Ovary (tissue), 9 donors: ENCODE results near the gene DAPK1. TPM values are rescaled to one million over a fixed set of nuclear protein-coding genes. Genes with fewer than 3 reads are reported as not detected.

Source experiments
- DNase-seq, 5 donors: peaks; one replicate each; pipeline ENCODE4 v3.0.0-alpha.2; 2019 to 2020
- H3K27ac ChIP-seq, 2 donors: fragments of 200-600 bp; one replicate each; pipeline versions ENCODE4 v1.5.1 to v1.8.0; 2019 to 2022
- H3K27me3 ChIP-seq: fragments of 200-600 bp; one replicate; pipeline ENCODE4 v1.8.0; 2022
- H3K36me3 ChIP-seq: fragments of 200-600 bp; sonication (generic); one replicate; pipeline ENCODE4 v1.5.1; 2019
- H3K4me1 ChIP-seq: one replicate; pipeline ENCODE4 v1.8.1; 2013; ENCODE audit warnings: mild to moderate bottlenecking, moderate library complexity; ENCODE audit not compliant: insufficient read depth
- H3K4me3 ChIP-seq: fragments of 200-600 bp; sonication (generic); one replicate; pipeline ENCODE4 v1.5.1; 2017
- H3K9me3 ChIP-seq, 2 donors: fragments of 200-600 bp in 1 of 2; sonication (generic) in 1 of 2; one replicate each; pipeline versions ENCODE4 v1.5.1 to v1.8.1; 2013 to 2019; ENCODE audit warnings: mild to moderate bottlenecking in 1 of 2, moderate library complexity in 1 of 2
- EP300 ChIP-seq: sonication (generic); formaldehyde crosslinking; IDR thresholded peaks from one replicate; pipeline ENCODE4 v1.6.1; 2017; ENCODE audit warnings: antibody characterized with exemption
- POLR2A ChIP-seq: fragments of 450-650 bp; IDR thresholded peaks from one replicate; pipeline ENCODE4 v1.6.1; 2017; ENCODE audit warnings: antibody characterized with exemption, mild to moderate bottlenecking, moderate library complexity
- WGBS, 3 donors: extraction: QIAGEN DNeasy Blood & Tissue Kit in 1 of 3; methylation state at CpG; one replicate each; pipeline versions ENCODE4 v1.1.5 to v1.1.7; 2013 to 2017; 5-methylcytosine and 5-hydroxymethylcytosine counted together
- intact Hi-C, 4 donors: fragments of 100-400 bp; cut with DNase I; formaldehyde crosslinking; loops; one replicate each; pipeline versions ENCODE4 v1.11.0 to v1.15.1; 2022 to 2023
- polyA plus RNA-seq, 2 donors: library from polyadenylated mRNA; stranded (reverse); fragments of 200-250 nt in 1 of 2; fragments of 350-450 nt in 1 of 2; fragmentation: Illumina TruSeq in 1 of 2; extraction: RNeasy Lipid Tissue Mini Kit (QIAGEN cat#74804) in 1 of 2; gene quantifications; one replicate each; pipeline ENCODE4 v1.2.3, GENCODE V29; 2013 to 2014
- total RNA-seq, 7 donors: library from RNA; depleted of rRNA in 2 of 7; stranded (reverse); fragments of >200 nt in 2 of 7; fragmentation: NEBNext Ultra II Directional in 3 of 7; extraction: Animal tissue kit (Norgen Biotek cat#: 25700) in 3 of 7; gene quantifications; one replicate each; pipeline versions ENCODE4 v1.1.0 to v1.2.4, GENCODE V29; 2016 to 2023
- TF ChIP-seq, protein P1 (sequence below), 3 donors: fragments of 450-650 bp in 2 of 3; fragments of 200-600 bp in 1 of 3; IDR thresholded peaks; one replicate each; pipeline versions ENCODE4 v1.5.1 to v1.8.0; 2016 to 2022; ENCODE audit warnings: antibody characterized with exemption in 3 of 3, mild to moderate bottlenecking in 1 of 3
- donor health status: DM: no; HTN: no; CAD: no; lungs with moderate emphysema.
- donor health status: DM: no; HTN: no; CAD: no.
- donor health status: Bipolar disorder and iron deficiency.
- donor health status: DM: yes; HTN: yes; CAD: no.
- donor health status: DM: no; HTN: no; CAD: no.
- donor health status: DM: yes; HTN: yes; CAD: no.

The DAPK1 gene
- total and polyA plus RNA-seq, 9 donors = 39.3 to 133 (median 89.6) TPM

DNA sequence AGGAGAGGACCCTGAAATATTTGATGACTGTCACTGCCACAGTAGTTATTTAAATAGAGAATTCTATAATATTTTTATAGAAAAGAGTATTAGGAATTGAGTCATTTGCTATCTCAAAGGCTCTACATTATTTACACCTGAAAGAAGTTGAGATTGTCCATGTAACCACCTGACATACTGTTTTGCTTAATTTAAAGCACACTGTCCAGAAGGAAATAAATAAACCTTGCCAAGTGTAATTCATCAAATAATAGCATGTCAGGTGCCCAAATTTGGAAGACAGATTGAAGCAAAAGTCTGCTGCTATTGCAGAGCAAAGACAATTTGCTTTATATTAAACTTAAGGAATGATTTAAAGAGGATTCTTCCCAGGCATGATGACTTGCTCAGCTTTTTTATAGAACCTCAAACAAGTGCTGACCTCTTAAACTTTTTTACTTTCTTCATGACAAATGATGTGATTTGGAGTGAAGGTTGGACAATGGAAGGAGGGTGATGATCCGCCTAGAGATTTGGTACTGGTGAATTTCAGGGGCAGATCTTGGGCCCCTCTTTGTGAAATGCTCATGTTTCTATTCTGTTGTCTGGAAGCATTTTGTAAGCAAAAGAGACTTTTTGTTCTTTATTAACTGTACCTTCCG is 65.0 kb downstream of the DAPK1 start:
- DNase-seq = no peak
- intact Hi-C loops = loop anchor here in 1 of 4 donors (10.0 kb wide), 1 partner anchor 48 kb away; no protein-coding TSS in a partner anchor
- Histone ChIP-seq H3K4me3 (no peak overlapping the region), H3K27ac (no peak overlapping the region), H3K4me1 (peaks cover 16% of the 10 kb centered on the region), H3K36me3 (no peaks in the 10 kb centered on the region), H3K27me3 (no peaks in the 10 kb centered on the region), H3K9me3 (no peaks in the 10 kb centered on the region)
- TF ChIP-seq POLR2A (no peak), EP300 (no peak)
- TF ChIP-seq, protein P1, sequence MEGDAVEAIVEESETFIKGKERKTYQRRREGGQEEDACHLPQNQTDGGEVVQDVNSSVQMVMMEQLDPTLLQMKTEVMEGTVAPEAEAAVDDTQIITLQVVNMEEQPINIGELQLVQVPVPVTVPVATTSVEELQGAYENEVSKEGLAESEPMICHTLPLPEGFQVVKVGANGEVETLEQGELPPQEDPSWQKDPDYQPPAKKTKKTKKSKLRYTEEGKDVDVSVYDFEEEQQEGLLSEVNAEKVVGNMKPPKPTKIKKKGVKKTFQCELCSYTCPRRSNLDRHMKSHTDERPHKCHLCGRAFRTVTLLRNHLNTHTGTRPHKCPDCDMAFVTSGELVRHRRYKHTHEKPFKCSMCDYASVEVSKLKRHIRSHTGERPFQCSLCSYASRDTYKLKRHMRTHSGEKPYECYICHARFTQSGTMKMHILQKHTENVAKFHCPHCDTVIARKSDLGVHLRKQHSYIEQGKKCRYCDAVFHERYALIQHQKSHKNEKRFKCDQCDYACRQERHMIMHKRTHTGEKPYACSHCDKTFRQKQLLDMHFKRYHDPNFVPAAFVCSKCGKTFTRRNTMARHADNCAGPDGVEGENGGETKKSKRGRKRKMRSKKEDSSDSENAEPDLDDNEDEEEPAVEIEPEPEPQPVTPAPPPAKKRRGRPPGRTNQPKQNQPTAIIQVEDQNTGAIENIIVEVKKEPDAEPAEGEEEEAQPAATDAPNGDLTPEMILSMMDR (IDR thresholded peaks at IDR 0.05) = no peak
- 97 to 98% (median 98%) methylated on average over 2 of the region's 2 CpGs for WGBS, 3 donors

DNA sequence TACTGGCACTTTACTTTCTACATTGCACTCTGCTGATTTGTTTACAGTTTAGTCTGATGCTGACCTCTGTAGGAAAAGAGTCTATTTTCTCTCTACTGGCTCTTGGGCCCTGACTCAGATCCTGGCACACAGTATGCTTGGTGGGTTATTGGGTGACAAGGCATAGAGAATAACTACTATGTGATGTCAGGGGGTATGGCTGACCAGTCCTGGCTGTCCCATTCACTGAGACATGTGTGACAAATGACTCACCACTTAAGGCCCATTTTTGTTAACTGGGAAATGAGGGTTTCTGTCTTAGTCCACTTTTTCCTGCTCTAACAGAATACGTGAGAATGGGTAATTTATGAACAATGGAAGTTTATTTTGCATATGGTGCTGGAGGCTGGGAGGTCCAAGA is 66.4 kb downstream of the DAPK1 start:
- Histone ChIP-seq H3K27ac (no peak overlapping the region), H3K27me3 (no peaks in the 10 kb centered on the region), H3K4me3 (no peak overlapping the region), H3K4me1 (peaks cover 26% of the 10 kb centered on the region), H3K36me3 (no peaks in the 10 kb centered on the region), H3K9me3 (no peaks in the 10 kb centered on the region)
- TF ChIP-seq, protein P1 (IDR thresholded peaks at IDR 0.05) = no peak
- no peak for TF ChIP-seq POLR2A
- no peak for TF ChIP-seq EP300
- no peak for DNase-seq
- 81 to 97% (median 92%) methylated on average over 1 of the region's 1 CpG for WGBS, 3 donors
- intact Hi-C loops = loop anchor here in 1 of 4 donors (10.0 kb wide), 1 partner anchor 49 kb away; no protein-coding TSS in a partner anchor

DNA sequence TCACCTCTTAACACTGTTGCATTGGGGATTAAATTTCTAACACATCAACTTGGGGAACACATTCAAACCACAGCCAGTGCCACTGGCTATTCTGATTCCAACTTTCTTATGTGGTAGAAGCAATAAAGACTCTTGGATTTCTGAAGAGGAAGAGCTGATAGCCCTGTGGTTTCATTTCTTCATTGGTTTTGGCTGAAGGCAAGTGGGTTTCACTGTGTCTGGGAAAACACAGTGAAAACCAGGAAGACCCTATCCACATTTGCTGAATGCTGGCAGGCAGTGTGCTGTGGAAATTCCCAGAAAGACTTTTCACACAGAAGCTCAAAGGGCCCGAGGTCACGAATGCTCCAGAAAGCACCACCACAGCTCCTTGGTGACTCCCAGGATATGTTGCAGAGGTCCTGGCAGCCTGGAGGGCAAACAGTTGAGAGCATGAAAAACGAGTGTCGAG is 67.1 kb downstream of the DAPK1 start:
- 64 to 80% (median 72%) methylated on average over 4 of the region's 4 CpGs for WGBS, 3 donors
- no peak for TF ChIP-seq EP300
- no peak for TF ChIP-seq POLR2A
- TF ChIP-seq, protein P1 (IDR thresholded peaks at IDR 0.05) = no peak
- Histone ChIP-seq H3K27ac (no peak overlapping the region), H3K4me3 (no peak overlapping the region), H3K36me3 (no peaks in the 10 kb centered on the region), H3K27me3 (no peaks in the 10 kb centered on the region), H3K4me1 (peaks cover 28% of the 10 kb centered on the region), H3K9me3 (no peaks in the 10 kb centered on the region)
- intact Hi-C loops = loop anchor here in 1 of 4 donors (10.0 kb wide), 1 partner anchor 50 kb away; no protein-coding TSS in a partner anchor
- DNase-seq = no peak

DNA sequence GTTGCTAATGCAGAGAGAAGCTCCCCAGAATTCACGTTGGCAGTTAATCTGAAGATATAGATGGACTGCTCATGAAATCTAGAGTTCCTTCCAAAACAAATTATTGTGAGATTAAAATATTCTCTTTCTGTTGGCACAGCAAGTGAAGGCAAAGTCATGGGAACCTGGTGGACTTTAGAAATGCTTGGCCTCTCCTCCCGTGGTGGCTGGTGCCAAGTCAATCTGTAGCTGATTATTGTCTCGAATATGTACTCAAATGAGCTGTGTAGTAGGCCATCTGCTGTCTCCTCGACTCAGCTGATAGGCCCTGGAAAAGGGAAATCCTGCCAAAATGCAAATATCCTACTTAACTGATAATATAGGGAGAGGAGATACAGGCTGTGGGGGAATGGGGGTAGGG is 69.3 kb downstream of the DAPK1 start:
- H3K27ac ChIP-seq = no peak overlapping the region
- intact Hi-C loops = loop anchor here in 1 of 4 donors (10.0 kb wide), 1 partner anchor 52 kb away; no protein-coding TSS in a partner anchor

More for the DNA sequence above, 69.3 kb downstream of the DAPK1 start:
- no peak for TF ChIP-seq POLR2A
- no peak for TF ChIP-seq EP300
- TF ChIP-seq, protein P1 (IDR thresholded peaks at IDR 0.05) = no peak
- Histone ChIP-seq H3K36me3 (no peaks in the 10 kb centered on the region), H3K4me3 (no peak overlapping the region), H3K9me3 (no peaks in the 10 kb centered on the region), H3K4me1 (peaks cover 38% of the 10 kb centered on the region), H3K27me3 (no peaks in the 10 kb centered on the region)
- 10 to 17% (median 14%) methylated on average over 4 of the region's 4 CpGs for WGBS, 3 donors
- DNase-seq = no peak
